ENCODE measurements around the gene COTL1. TPM values are rescaled to one million over a fixed set of nuclear protein-coding genes. Genes with fewer than 3 reads are reported as not detected.

COTL1 gene
- total and polyA plus RNA-seq, 9 donors: 13.8 to 46.4 (median 29.3) TPM

DNA sequence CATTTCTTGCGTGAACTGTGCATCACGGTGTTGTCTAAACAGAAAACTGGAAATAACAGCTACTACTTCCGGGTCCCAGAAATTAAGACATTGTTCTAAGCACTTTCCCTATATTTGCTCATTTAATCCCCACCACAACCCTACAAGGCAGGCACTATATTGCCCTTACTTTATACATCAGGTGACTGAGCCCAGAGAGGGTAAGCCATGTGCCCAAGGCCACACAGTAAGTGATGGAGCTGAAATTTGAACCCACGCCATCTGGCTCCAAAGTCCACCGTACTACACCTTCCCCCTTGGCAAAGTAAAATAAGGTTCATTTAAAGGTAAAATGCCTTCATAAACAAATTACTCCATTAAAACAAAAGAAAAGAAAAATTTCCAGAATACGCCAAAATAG lies 33.2 kb downstream of the COTL1 start:
- no peak for TF ChIP-seq EP300 (IDR thresholded peaks at IDR 0.05)
- no peak for TF ChIP-seq POLR2A (IDR thresholded peaks at IDR 0.05)
- TF ChIP-seq, protein P1, sequence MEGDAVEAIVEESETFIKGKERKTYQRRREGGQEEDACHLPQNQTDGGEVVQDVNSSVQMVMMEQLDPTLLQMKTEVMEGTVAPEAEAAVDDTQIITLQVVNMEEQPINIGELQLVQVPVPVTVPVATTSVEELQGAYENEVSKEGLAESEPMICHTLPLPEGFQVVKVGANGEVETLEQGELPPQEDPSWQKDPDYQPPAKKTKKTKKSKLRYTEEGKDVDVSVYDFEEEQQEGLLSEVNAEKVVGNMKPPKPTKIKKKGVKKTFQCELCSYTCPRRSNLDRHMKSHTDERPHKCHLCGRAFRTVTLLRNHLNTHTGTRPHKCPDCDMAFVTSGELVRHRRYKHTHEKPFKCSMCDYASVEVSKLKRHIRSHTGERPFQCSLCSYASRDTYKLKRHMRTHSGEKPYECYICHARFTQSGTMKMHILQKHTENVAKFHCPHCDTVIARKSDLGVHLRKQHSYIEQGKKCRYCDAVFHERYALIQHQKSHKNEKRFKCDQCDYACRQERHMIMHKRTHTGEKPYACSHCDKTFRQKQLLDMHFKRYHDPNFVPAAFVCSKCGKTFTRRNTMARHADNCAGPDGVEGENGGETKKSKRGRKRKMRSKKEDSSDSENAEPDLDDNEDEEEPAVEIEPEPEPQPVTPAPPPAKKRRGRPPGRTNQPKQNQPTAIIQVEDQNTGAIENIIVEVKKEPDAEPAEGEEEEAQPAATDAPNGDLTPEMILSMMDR (IDR thresholded peaks at IDR 0.05): no peak
- H3K36me3 ChIP-seq: no peaks in the 10 kb centered on the region
- no peak for DNase-seq
- H3K9me3 ChIP-seq: no peaks in the 10 kb centered on the region
- no peaks in the 10 kb centered on the region for H3K4me1 ChIP-seq (ENCODE audit: insufficient read depth)
- H3K27me3 ChIP-seq: no peaks in the 10 kb centered on the region
- no peak overlapping the region for H3K4me3 ChIP-seq
- intact Hi-C loops (cut with DNase I): no loop called here
- 88 to 96% (median 94%) methylated on average over 6 of the region's 6 CpGs for WGBS, 3 donors
- no peak overlapping the region for H3K27ac ChIP-seq

DNA sequence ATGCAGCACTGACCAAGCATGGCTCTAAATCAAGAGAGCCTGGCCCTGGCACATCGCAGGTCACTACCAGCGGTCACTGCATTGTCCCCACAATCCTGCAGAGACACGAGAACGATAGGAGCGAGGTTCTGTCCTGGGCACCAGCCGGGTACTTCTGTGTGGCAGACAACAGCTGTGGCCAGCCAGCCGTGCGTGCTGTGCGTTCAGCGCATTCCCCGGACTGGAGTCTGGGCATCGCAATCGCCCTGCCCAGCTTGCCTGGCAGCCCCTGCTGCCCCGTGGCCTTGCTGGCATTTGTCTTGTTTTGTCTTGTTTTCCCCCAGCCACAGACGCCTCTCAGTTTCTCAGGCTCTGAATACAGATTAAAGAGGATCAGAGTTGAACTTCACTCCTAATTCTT lies 33.9 kb downstream of the COTL1 start:
- 71 to 87% (median 80%) methylated on average over 15 of the region's 15 CpGs for WGBS, 3 donors

DNA sequence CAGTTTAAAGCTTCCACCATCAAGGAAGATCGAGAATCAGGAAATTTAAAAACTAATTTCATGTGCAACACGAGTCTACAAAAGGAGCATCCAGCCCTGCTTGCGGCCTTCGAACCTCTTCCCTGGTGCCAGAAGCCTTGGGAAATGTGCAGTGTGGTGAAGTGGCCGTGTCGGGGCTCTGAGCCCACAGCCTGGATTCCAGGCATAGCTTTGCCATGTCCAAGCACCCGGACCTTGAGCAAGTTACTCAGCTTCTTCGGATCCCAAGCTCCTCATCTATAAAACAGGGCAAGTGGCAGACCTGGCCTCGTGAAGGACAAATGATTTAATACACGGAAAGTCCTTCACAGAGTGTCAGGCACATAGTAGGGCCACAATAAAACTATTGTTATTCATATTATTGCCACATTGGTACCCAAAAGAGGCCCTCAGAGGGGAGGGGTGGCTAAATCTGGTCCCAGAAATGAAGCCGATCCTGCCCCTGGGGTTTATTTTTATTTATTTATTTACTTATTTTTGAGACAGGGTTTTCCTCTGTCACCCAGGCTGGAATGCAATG lies 34.8 kb downstream of the COTL1 start:
- no peak overlapping the region for H3K4me3 ChIP-seq
- H3K9me3 ChIP-seq: no peaks in the 10 kb centered on the region
- no peaks in the 10 kb centered on the region for H3K4me1 ChIP-seq (ENCODE audit: insufficient read depth)
- H3K36me3 ChIP-seq: no peaks in the 10 kb centered on the region
- intact Hi-C loops (cut with DNase I): no loop called here
- WGBS, 3 donors: 42 to 57% (median 49%) methylated on average over 11 of the region's 11 CpGs
- TF ChIP-seq POLR2A (IDR thresholded peaks at IDR 0.05) (no peak), EP300 (IDR thresholded peaks at IDR 0.05) (no peak)
- TF ChIP-seq, protein P1 (IDR thresholded peaks at IDR 0.05): no peak
- DNase-seq: no peak
- H3K27me3 ChIP-seq: no peaks in the 10 kb centered on the region
- H3K27ac ChIP-seq: no peak overlapping the region

More for the DNA sequence above, 33.9 kb downstream of the COTL1 start:
- no peak overlapping the region for H3K4me3 ChIP-seq
- no peak for DNase-seq
- H3K36me3 ChIP-seq: no peaks in the 10 kb centered on the region
- no peak overlapping the region for H3K27ac ChIP-seq
- H3K4me1 ChIP-seq (ENCODE audit: insufficient read depth): no peaks in the 10 kb centered on the region
- intact Hi-C loops (cut with DNase I): no loop called here
- H3K9me3 ChIP-seq: no peaks in the 10 kb centered on the region
- TF ChIP-seq POLR2A (IDR thresholded peaks at IDR 0.05) (no peak), EP300 (IDR thresholded peaks at IDR 0.05) (no peak)
- TF ChIP-seq, protein P1 (IDR thresholded peaks at IDR 0.05): no peak
- no peaks in the 10 kb centered on the region for H3K27me3 ChIP-seq

DNA sequence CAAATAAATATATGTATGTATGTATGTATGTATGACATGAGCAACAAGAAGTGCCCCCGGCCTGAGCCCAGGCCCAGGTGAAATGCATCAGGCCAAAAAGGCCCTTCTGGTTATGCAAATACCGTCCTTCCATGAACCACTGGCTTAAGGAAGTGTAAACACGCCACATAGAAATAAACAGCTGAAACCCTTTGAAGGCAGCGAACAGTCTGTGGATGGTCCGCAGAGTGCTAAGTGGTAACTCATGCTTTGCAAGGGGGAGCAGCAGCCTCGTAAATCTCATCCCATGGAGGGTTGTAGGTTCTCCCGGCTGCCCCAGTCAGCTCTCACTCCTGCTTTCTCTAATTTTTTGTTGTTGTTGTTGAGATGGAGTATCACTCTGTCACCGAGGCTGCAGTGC lies 36.7 kb downstream of the COTL1 start:
- H3K4me1 ChIP-seq (ENCODE audit: insufficient read depth): no peaks in the 10 kb centered on the region
- intact Hi-C loops (cut with DNase I): no loop called here
- H3K4me3 ChIP-seq: no peak overlapping the region
- no peaks in the 10 kb centered on the region for H3K27me3 ChIP-seq
- DNase-seq: no peak
- WGBS, 3 donors: 86 to 88% (median 87%) methylated on average over 8 of the region's 8 CpGs
- no peaks in the 10 kb centered on the region for H3K9me3 ChIP-seq
- no peak overlapping the region for H3K27ac ChIP-seq
- H3K36me3 ChIP-seq: no peaks in the 10 kb centered on the region
- TF ChIP-seq EP300 (IDR thresholded peaks at IDR 0.05): no peak

DNA sequence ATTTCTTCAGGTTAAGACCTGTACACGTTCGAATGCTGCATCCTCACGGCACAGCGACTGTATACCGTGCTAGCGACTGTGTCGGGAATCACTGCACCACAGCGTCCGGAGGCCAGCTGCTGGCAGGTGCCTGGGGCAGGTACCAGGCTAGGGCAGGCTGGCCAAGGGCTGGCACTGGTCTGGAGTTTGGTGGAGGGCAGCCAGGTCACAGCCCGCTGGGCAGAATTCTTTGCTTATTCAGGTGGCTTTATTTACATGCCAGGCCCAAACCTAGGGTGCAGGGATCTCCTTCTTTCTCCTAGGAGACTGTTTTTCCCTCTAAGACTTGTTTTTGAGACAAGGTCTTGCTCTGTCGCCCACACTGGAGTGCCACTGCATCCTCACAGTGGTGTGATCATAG lies 37.9 kb downstream of the COTL1 start:
- TF ChIP-seq POLR2A (IDR thresholded peaks at IDR 0.05) (no peak), EP300 (IDR thresholded peaks at IDR 0.05) (no peak)
- TF ChIP-seq, protein P1 (IDR thresholded peaks at IDR 0.05): no peak
- intact Hi-C loops (cut with DNase I): no loop called here
- H3K27ac ChIP-seq: no peak overlapping the region
- no peak overlapping the region for H3K4me3 ChIP-seq
- no peak for DNase-seq
- H3K27me3 ChIP-seq: no peaks in the 10 kb centered on the region
- WGBS, 3 donors: 91 to 93% (median 92%) methylated on average over 11 of the region's 11 CpGs
- no peaks in the 10 kb centered on the region for H3K9me3 ChIP-seq
- H3K36me3 ChIP-seq: no peaks in the 10 kb centered on the region
- no peaks in the 10 kb centered on the region for H3K4me1 ChIP-seq (ENCODE audit: insufficient read depth)

All from ovary (tissue), 9 donors.